ENCODE measurements around the gene PLA2G4B. TPM values are rescaled to one million over a fixed set of nuclear protein-coding genes. Genes with fewer than 3 reads are reported as not detected.

The PLA2G4B gene
- total RNA-seq, 4 donors from 2014 or later = 0.13 to 11.5 TPM; not detected in 2

- in situ Hi-C loops (cut with MboI; ENCODE audit: low sequenced_read_pairs in 4 of 4) = no loop called here
- Histone ChIP-seq H3K9me3 (no peaks in the 10 kb centered on the region), H3K27ac (no peak overlapping the region), H3K27me3 (no peaks in the 10 kb centered on the region), H3K36me3 (no peaks in the 10 kb centered on the region), H3K4me3 (no peak overlapping the region), H3K4me1 (no peaks in the 10 kb centered on the region)
- DNase-seq = no peak
- ATAC-seq = no peak
- TF ChIP-seq CTCF (IDR thresholded peaks at IDR 0.05 in 4 of 5, conservative IDR thresholded peaks at IDR 0.05 in 1 of 5) = no peak
- no peak for TF ChIP-seq POLR2A (IDR thresholded peaks at IDR 0.05)
- intact Hi-C loops (cut with DNase I; ENCODE audit: low total_unique reads) = no loop called here
These were observed 33.6 kb downstream of the PLA2G4B start for GRCh38 chr15:41872166-41872747.

- Histone ChIP-seq H3K9me3 (no peaks in the 10 kb centered on the region), H3K4me3 (no peak overlapping the region), H3K4me1 (peaks cover 0 to 3% of the 10 kb centered on the region in 2 donors), H3K27me3 (no peaks in the 10 kb centered on the region), H3K36me3 (no peaks in the 10 kb centered on the region), H3K27ac (no peak overlapping the region)
- in situ Hi-C loops (cut with MboI; ENCODE audit: low sequenced_read_pairs in 4 of 4) (no loop called here), intact Hi-C loops (cut with DNase I; ENCODE audit: low total_unique reads) (no loop called here)
- no peak for DNase-seq
- no peak for TF ChIP-seq CTCF (IDR thresholded peaks at IDR 0.05 in 4 of 5, conservative IDR thresholded peaks at IDR 0.05 in 1 of 5)
- TF ChIP-seq POLR2A (IDR thresholded peaks at IDR 0.05) = no peak
- no peak for ATAC-seq
These were observed 35.1 kb downstream of the PLA2G4B start for GRCh38 chr15:41873711-41874110.

DNA sequence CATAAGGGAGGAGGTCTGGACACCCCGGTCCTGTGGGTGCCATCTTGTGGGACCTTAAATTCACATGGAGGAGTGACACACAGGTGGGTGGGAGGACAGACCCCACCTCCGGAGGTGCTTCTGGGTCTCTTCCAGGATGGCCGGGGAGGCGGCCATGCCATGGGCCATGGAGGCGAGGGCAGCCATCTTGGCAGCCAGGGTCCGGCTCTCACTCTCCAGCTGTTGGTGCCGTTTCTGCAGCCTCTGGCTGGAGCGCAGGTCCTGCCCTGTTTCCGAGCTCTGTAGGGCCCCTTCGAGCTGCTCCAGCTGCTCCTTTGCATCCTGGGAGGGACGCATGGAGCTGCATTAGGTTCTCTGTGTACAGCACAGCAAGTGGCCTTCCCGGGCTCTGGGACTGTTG is 36.1 kb downstream of the PLA2G4B start:
- H3K36me3 ChIP-seq = no peaks in the 10 kb centered on the region
- no peaks in the 10 kb centered on the region for H3K27me3 ChIP-seq
- H3K4me3 ChIP-seq = no peak overlapping the region
- in situ Hi-C loops (cut with MboI; ENCODE audit: low sequenced_read_pairs in 4 of 4) (no loop called here), intact Hi-C loops (cut with DNase I; ENCODE audit: low total_unique reads) (no loop called here)
- TF ChIP-seq POLR2A (IDR thresholded peaks at IDR 0.05) = no peak
- TF ChIP-seq CTCF (IDR thresholded peaks at IDR 0.05 in 4 of 5, conservative IDR thresholded peaks at IDR 0.05 in 1 of 5) = no peak
- H3K27ac ChIP-seq = no peak overlapping the region
- DNase-seq (no peak), ATAC-seq (no peak)
- peaks cover 0 to 3% of the 10 kb centered on the region in 2 donors for H3K4me1 ChIP-seq
- H3K9me3 ChIP-seq = no peaks in the 10 kb centered on the region

GRCh38 chr15:41876007-41876406 is 37.4 kb downstream of the PLA2G4B start:
- in situ Hi-C loops (cut with MboI; ENCODE audit: low sequenced_read_pairs in 4 of 4) (no loop called here), intact Hi-C loops (cut with DNase I; ENCODE audit: low total_unique reads) (no loop called here)
- Histone ChIP-seq H3K27ac (no peak overlapping the region), H3K36me3 (no peaks in the 10 kb centered on the region), H3K4me3 (no peak overlapping the region), H3K9me3 (no peaks in the 10 kb centered on the region), H3K4me1 (peaks cover 0 to 3% of the 10 kb centered on the region in 2 donors), H3K27me3 (no peaks in the 10 kb centered on the region)
- no peak for TF ChIP-seq CTCF (IDR thresholded peaks at IDR 0.05 in 4 of 5, conservative IDR thresholded peaks at IDR 0.05 in 1 of 5)
- no peak for TF ChIP-seq POLR2A (IDR thresholded peaks at IDR 0.05)
- ATAC-seq = no peak
- no peak for DNase-seq

DNA sequence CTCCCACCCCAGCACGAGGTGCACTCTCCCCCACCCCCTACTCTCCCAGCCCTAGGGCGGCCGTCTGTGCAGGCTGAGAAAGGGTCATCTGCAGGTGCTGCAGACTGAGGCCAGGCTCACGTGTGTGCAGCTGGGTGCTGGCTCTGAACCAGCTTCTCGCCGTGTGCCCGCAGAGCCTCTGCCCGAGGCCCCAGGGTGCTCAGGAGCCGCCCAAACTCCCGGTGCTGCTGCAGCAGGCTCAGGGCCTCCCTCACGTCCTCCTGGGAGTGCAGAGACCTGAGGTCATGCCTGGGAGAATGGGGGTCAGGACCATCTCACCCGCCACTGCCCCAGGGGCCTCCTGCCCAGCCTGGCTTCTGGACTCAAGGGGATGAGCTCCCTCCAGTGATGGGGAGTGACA is 38.0 kb downstream of the PLA2G4B start:
- no peak for DNase-seq
- no peaks in the 10 kb centered on the region for H3K36me3 ChIP-seq
- in situ Hi-C loops (cut with MboI; ENCODE audit: low sequenced_read_pairs in 4 of 4) (no loop called here), intact Hi-C loops (cut with DNase I; ENCODE audit: low total_unique reads) (no loop called here)
- H3K27me3 ChIP-seq = no peaks in the 10 kb centered on the region
- no peaks in the 10 kb centered on the region for H3K9me3 ChIP-seq
- H3K27ac ChIP-seq = no peak overlapping the region
- ATAC-seq = no peak
- H3K4me1 ChIP-seq = peaks cover 2 to 3% of the 10 kb centered on the region in 2 donors
- H3K4me3 ChIP-seq = no peak overlapping the region
- TF ChIP-seq POLR2A (IDR thresholded peaks at IDR 0.05) (no peak), CTCF (IDR thresholded peaks at IDR 0.05 in 4 of 5, conservative IDR thresholded peaks at IDR 0.05 in 1 of 5) (no peak)
